ENCODE data around the gene GPLD1.

The GPLD1 gene

DNA sequence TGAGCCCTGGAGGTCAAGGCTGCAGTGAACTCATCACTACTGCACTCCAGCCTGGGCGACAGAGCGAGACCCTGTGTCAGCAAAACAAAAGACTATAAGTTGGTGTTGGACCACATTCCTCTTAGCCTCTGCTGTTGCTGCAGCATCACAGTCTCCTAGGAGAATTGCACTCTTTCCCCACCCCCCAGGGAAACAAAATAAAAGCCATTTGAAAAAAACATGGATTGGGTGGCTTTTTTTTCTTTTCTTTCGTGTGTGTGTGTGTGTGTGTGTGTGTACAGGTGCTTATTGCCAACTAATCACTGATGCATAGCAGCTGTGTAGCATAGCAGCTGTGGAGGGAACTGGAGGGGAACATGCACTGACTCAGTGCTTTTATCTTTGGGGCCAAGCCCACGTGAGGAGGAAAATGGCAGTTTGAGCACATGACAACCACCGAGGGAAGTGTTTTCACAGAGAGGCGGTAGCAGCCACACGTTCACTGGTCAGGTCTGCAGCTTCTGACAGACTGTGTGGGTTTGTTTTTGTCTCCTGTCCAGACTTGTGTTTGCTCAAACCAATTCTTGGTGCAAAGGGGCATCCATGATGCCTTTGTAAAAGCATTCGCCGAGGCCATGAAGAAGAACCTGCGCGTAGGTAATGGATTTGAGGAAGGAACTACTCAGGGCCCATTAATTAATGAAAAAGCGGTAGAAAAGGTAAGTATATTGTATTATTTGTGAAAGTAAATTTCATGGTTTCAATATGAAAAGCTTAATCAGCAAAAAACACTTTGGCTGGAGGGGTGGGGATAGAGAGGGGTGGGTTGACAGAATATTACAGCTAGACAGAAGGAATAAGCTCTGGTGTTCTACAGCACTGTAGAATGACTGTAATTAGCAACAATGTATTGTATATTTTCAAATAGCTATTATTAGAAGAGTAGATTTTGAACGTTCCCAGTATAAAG lies 33.1 kb upstream of the GPLD1 start:
- no peak overlapping the region for H3K4me3 ChIP-seq (ENCODE audit: low read length)
- H3F3A ChIP-seq (ENCODE audit: insufficient read depth, low read length) = peaks cover 8% of the 10 kb centered on the region
- TF ChIP-seq, protein P1, sequence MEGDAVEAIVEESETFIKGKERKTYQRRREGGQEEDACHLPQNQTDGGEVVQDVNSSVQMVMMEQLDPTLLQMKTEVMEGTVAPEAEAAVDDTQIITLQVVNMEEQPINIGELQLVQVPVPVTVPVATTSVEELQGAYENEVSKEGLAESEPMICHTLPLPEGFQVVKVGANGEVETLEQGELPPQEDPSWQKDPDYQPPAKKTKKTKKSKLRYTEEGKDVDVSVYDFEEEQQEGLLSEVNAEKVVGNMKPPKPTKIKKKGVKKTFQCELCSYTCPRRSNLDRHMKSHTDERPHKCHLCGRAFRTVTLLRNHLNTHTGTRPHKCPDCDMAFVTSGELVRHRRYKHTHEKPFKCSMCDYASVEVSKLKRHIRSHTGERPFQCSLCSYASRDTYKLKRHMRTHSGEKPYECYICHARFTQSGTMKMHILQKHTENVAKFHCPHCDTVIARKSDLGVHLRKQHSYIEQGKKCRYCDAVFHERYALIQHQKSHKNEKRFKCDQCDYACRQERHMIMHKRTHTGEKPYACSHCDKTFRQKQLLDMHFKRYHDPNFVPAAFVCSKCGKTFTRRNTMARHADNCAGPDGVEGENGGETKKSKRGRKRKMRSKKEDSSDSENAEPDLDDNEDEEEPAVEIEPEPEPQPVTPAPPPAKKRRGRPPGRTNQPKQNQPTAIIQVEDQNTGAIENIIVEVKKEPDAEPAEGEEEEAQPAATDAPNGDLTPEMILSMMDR (IDR thresholded peaks at IDR 0.05; ENCODE audit: low read length) = no peak
- TF ChIP-seq EZH2 (optimal IDR thresholded peaks at IDR 0.05; ENCODE audit: low read depth, low read length) (no peak), EZH2phosphoT487 (IDR thresholded peaks at IDR 0.05; ENCODE audit: low read length) (no peak)
- no peaks in the 10 kb centered on the region for H3K36me3 ChIP-seq (replicated peaks; ENCODE audit: insufficient read depth, low read length)
- H3K9me2 ChIP-seq (replicated peaks; ENCODE audit: insufficient read depth, low read length) = no peaks in the 10 kb centered on the region
- H3K9me3 ChIP-seq (replicated peaks; ENCODE audit: insufficient read depth, low read length) = no peaks in the 10 kb centered on the region
- H4K20me1 ChIP-seq (ENCODE audit: insufficient read depth, low read length) = no peaks in the 10 kb centered on the region
- no peak overlapping the region for H3K9ac ChIP-seq (ENCODE audit: low read length)
- no peak overlapping the region for H3K27ac ChIP-seq (ENCODE audit: low read length)
- DNase-seq = no peak
- no peaks in the 10 kb centered on the region for H3K79me2 ChIP-seq (ENCODE audit: low read length)
- H3K4me1 ChIP-seq (ENCODE audit: low read length) = peaks cover 21% of the 10 kb centered on the region
- no peak overlapping the region for H2AFZ ChIP-seq (ENCODE audit: low read length)
- H3K27me3 ChIP-seq (replicated peaks; ENCODE audit: insufficient read depth, low read length) = no peaks in the 10 kb centered on the region
- H3K4me2 ChIP-seq (ENCODE audit: low read depth, low read length) = no peak overlapping the region

DNA sequence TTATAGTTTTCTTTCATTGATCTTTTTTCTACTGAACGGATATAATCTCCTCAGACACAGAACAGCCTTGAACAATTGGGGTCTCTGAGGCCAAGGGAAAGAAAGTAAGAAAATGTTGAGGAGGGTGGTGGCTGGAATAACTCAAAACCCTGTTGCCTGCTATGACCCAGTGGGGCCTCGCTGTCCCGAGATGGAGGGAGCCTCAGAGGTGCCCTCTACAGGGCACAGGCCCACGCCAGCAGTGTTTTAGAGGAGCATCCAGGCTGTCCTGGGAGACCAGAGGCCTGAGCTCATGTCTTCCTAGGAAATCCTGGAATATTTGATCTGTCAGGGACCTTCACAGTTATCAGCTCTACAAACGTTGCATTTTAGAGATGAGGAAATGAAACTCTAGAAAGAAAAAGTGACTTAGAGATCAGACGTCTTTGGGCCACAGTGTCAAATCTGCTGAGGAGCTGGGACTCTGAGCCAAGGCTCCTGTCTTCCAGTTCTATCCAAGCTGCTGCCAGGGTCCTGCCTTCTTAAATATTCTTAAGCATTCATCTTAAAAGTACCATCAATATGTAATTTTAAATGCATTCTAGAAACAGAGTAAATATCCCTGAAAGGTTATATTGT lies 31.7 kb upstream of the GPLD1 start:
- Histone ChIP-seq H3K36me3 (replicated peaks; ENCODE audit: insufficient read depth, low read length) (no peaks in the 10 kb centered on the region), H3K4me3 (ENCODE audit: low read length) (no peak overlapping the region), H3K9me3 (replicated peaks; ENCODE audit: insufficient read depth, low read length) (no peaks in the 10 kb centered on the region), H4K20me1 (ENCODE audit: insufficient read depth, low read length) (no peaks in the 10 kb centered on the region), H3K79me2 (ENCODE audit: low read length) (no peaks in the 10 kb centered on the region), H3K4me2 (ENCODE audit: low read depth, low read length) (no peak overlapping the region), H3K4me1 (ENCODE audit: low read length) (peaks cover 28% of the 10 kb centered on the region), H2AFZ (ENCODE audit: low read length) (0 out of 2 replicates have a peak overlapping the region, but pooled peaks have one; percentile 5), H3F3A (ENCODE audit: insufficient read depth, low read length) (peaks cover 16% of the 10 kb centered on the region), H3K27ac (ENCODE audit: low read length) (no peak overlapping the region), H3K9me2 (replicated peaks; ENCODE audit: insufficient read depth, low read length) (no peaks in the 10 kb centered on the region), H3K9ac (ENCODE audit: low read length) (no peak overlapping the region), H3K27me3 (replicated peaks; ENCODE audit: insufficient read depth, low read length) (no peaks in the 10 kb centered on the region)
- DNase-seq = peak; percentile 45
- TF ChIP-seq, protein P1 (IDR thresholded peaks at IDR 0.05; ENCODE audit: low read length) = peak; percentile 86
- TF ChIP-seq EZH2 (optimal IDR thresholded peaks at IDR 0.05; ENCODE audit: low read depth, low read length) = no peak

GRCh38 chr6:24517659-24518543 lies 28.5 kb upstream of the GPLD1 start:
- TF ChIP-seq EZH2 (optimal IDR thresholded peaks at IDR 0.05; ENCODE audit: low read depth, low read length) (no peak), EZH2phosphoT487 (IDR thresholded peaks at IDR 0.05; ENCODE audit: low read length) (no peak)
- TF ChIP-seq, protein P1 (IDR thresholded peaks at IDR 0.05; ENCODE audit: low read length) = no peak
- Histone ChIP-seq H3K4me3 (ENCODE audit: low read length) (peak overlapping the region; percentile 35), H2AFZ (ENCODE audit: low read length) (peak overlapping the region; percentile 36), H4K20me1 (ENCODE audit: insufficient read depth, low read length) (no peaks in the 10 kb centered on the region), H3K4me1 (ENCODE audit: low read length) (peaks cover 41% of the 10 kb centered on the region), H3K27ac (ENCODE audit: low read length) (peak overlapping the region; percentile 82), H3K4me2 (ENCODE audit: low read depth, low read length) (peak overlapping the region; percentile 84), H3K9ac (ENCODE audit: low read length) (peak overlapping the region; percentile 47), H3K9me2 (replicated peaks; ENCODE audit: insufficient read depth, low read length) (no peaks in the 10 kb centered on the region), H3K36me3 (replicated peaks; ENCODE audit: insufficient read depth, low read length) (no peaks in the 10 kb centered on the region), H3K27me3 (replicated peaks; ENCODE audit: insufficient read depth, low read length) (no peaks in the 10 kb centered on the region), H3F3A (ENCODE audit: insufficient read depth, low read length) (peaks cover 23% of the 10 kb centered on the region), H3K9me3 (replicated peaks; ENCODE audit: insufficient read depth, low read length) (no peaks in the 10 kb centered on the region), H3K79me2 (ENCODE audit: low read length) (no peaks in the 10 kb centered on the region)
- peak; percentile 53 for DNase-seq

All from MM.1S (cell line).